ENCODE data around the gene PAGR1. TPM values are rescaled to one million over a fixed set of nuclear protein-coding genes. Genes with fewer than 3 reads are reported as not detected.

Gene PAGR1
- total RNA-seq, 1 donor from 2014 or later: 26.4 TPM

DNA sequence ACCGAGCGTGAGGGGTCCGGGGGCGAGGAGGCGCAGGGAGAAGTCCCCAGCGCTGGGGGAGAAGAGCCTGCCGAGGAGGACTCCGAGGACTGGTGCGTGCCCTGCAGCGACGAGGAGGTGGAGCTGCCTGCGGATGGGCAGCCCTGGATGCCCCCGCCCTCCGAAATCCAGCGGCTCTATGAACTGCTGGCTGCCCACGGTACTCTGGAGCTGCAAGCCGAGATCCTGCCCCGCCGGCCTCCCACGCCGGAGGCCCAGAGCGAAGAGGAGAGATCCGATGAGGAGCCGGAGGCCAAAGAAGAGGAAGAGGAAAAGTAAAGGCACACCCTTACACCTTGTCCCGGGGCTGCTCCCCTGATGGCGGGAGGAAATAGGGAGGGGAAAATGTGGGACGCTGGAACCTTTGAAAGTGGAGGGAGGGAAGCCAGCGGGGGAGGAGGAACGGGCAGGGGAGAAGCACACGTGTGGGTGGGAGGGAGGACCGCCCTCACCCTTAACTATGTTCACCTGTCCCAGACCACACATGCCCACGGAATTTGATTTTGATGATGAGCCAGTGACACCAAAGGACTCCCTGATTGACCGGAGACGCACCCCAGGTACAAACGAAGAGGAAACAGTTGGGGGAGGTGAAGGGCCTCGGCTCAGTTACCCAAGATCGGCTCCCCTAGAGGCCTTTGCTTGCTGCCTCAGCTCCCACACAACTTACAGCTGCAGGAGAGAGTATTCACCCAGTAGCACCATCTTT, 916 bp downstream of the PAGR1 start:
- H3K27ac Mint-ChIP-seq: peak overlapping the region; percentile 79
- peak overlapping the region; percentile 85 for H3K4me3 Mint-ChIP-seq (ENCODE audit: low read depth)
- peaks cover 15% of the 10 kb centered on the region for H3K36me3 Mint-ChIP-seq (ENCODE audit: insufficient read depth)
- peaks cover 33% of the 10 kb centered on the region for H3K4me1 Mint-ChIP-seq (ENCODE audit: low read depth)
- H3K9me3 Mint-ChIP-seq (ENCODE audit: low read depth): no peaks in the 10 kb centered on the region
- H3K27me3 Mint-ChIP-seq: peaks cover 14% of the 10 kb centered on the region
- DNase-seq (ENCODE audit: low spot score, unreplicated experiment): no peak
- TF ChIP-seq, protein P1, sequence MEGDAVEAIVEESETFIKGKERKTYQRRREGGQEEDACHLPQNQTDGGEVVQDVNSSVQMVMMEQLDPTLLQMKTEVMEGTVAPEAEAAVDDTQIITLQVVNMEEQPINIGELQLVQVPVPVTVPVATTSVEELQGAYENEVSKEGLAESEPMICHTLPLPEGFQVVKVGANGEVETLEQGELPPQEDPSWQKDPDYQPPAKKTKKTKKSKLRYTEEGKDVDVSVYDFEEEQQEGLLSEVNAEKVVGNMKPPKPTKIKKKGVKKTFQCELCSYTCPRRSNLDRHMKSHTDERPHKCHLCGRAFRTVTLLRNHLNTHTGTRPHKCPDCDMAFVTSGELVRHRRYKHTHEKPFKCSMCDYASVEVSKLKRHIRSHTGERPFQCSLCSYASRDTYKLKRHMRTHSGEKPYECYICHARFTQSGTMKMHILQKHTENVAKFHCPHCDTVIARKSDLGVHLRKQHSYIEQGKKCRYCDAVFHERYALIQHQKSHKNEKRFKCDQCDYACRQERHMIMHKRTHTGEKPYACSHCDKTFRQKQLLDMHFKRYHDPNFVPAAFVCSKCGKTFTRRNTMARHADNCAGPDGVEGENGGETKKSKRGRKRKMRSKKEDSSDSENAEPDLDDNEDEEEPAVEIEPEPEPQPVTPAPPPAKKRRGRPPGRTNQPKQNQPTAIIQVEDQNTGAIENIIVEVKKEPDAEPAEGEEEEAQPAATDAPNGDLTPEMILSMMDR (IDR thresholded peaks at IDR 0.05; ENCODE audit: unreplicated experiment): peak; percentile 13

- TF ChIP-seq, protein P1 (IDR thresholded peaks at IDR 0.05; ENCODE audit: unreplicated experiment): no peak
- peaks cover 11% of the 10 kb centered on the region for H3K27me3 Mint-ChIP-seq
- no peaks in the 10 kb centered on the region for H3K9me3 Mint-ChIP-seq (ENCODE audit: low read depth)
- peaks cover 32% of the 10 kb centered on the region for H3K4me1 Mint-ChIP-seq (ENCODE audit: low read depth)
- peaks cover 15% of the 10 kb centered on the region for H3K36me3 Mint-ChIP-seq (ENCODE audit: insufficient read depth)
- no peak overlapping the region for H3K27ac Mint-ChIP-seq
- no peak for DNase-seq (ENCODE audit: low spot score, unreplicated experiment)
- peak overlapping the region; percentile 54 for H3K4me3 Mint-ChIP-seq (ENCODE audit: low read depth)
These were observed 2.1 kb downstream of the PAGR1 start for GRCh38 chr16:29818082-29818481.

DNA sequence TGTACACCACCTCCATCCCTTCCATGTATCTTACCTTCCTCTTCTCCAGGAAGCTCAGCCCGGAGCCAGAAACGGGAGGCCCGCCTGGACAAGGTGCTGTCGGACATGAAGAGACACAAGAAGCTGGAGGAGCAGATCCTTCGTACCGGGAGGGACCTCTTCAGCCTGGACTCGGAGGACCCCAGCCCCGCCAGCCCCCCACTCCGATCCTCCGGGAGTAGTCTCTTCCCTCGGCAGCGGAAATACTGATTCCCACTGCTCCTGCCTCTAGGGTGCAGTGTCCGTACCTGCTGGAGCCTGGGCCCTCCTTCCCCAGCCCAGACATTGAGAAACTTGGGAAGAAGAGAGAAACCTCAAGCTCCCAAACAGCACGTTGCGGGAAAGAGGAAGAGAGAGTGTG, 3.6 kb downstream of the PAGR1 start:
- H3K4me1 Mint-ChIP-seq (ENCODE audit: low read depth): peaks cover 32% of the 10 kb centered on the region
- H3K9me3 Mint-ChIP-seq (ENCODE audit: low read depth): no peaks in the 10 kb centered on the region
- no peak overlapping the region for H3K27ac Mint-ChIP-seq
- DNase-seq (ENCODE audit: low spot score, unreplicated experiment): no peak
- peaks cover 15% of the 10 kb centered on the region for H3K36me3 Mint-ChIP-seq (ENCODE audit: insufficient read depth)
- TF ChIP-seq, protein P1 (IDR thresholded peaks at IDR 0.05; ENCODE audit: unreplicated experiment): no peak
- H3K4me3 Mint-ChIP-seq (ENCODE audit: low read depth): peak overlapping the region; percentile 8
- peaks cover 6% of the 10 kb centered on the region for H3K27me3 Mint-ChIP-seq

GRCh38 chr16:29820271-29820701, 4.3 kb downstream of the PAGR1 start, which contains the start of gene MVP:
Gene MVP (plus strand): TSS chr16:29820462. CDS start chr16:29830550, 10,088 bp downstream.
- Mint-ChIP-seq H3K27me3 (no peaks in the 10 kb centered on the region), H3K9me3 (ENCODE audit: low read depth) (no peaks in the 10 kb centered on the region), H3K4me3 (ENCODE audit: low read depth) (peak within 1 kb of the TSS; percentile 59), H3K27ac (peak within 1 kb of the TSS; percentile 57), H3K4me1 (ENCODE audit: low read depth) (peaks cover 26% of the 10 kb centered on the region), H3K36me3 (ENCODE audit: insufficient read depth) (peaks cover 15% of the 10 kb centered on the region)
- TF ChIP-seq, protein P1 (IDR thresholded peaks at IDR 0.05; ENCODE audit: unreplicated experiment): no peak
- DNase-seq (ENCODE audit: low spot score, unreplicated experiment): no peak

- Mint-ChIP-seq H3K27me3 (no peaks in the 10 kb centered on the region), H3K9me3 (ENCODE audit: low read depth) (no peaks in the 10 kb centered on the region), H3K4me1 (ENCODE audit: low read depth) (peaks cover 24% of the 10 kb centered on the region), H3K4me3 (ENCODE audit: low read depth) (peak overlapping the region; percentile 59), H3K36me3 (ENCODE audit: insufficient read depth) (peaks cover 15% of the 10 kb centered on the region), H3K27ac (peak overlapping the region; percentile 20)
- TF ChIP-seq, protein P1 (IDR thresholded peaks at IDR 0.05; ENCODE audit: unreplicated experiment): no peak
- DNase-seq (ENCODE audit: low spot score, unreplicated experiment): no peak
These were observed 5.0 kb downstream of the PAGR1 start for GRCh38 chr16:29820730-29821642.
